ENCODE results near the gene PTK6. TPM values are rescaled to one million over a fixed set of nuclear protein-coding genes. Genes with fewer than 3 reads are reported as not detected.
A peak's percentile ranks its signal among the peaks of the same experiment; 100 is the strongest.

PTK6 gene
- total and polyA plus RNA-seq, 2 of the 13 experiments (the other 11 are each of a cell fraction or from before 2014, with no cell fraction given) = 0.08 TPM; not detected in 1

GRCh38 chr20:63557481-63557891 lies 20.3 kb upstream of the PTK6 start (continued):
- TF ChIP-seq ZNF34 (CRISPR knock-in tag; IDR thresholded peaks at IDR 0.05; ENCODE audit: borderline replicate concordance) (0 out of 2 replicates have a peak, but pooled peaks have one; percentile 42), REPIN1 (CRISPR knock-in tag; IDR thresholded peaks at IDR 0.05; ENCODE audit: borderline replicate concordance, low read depth) (peak; percentile 29; the same call in 1 of the 2 replicates), ZBTB34 (CRISPR knock-in tag; IDR thresholded peaks at IDR 0.05) (peak; percentile 85; the same call in 1 of the 2 replicates), ZNF552 (CRISPR knock-in tag; IDR thresholded peaks at IDR 0.05; ENCODE audit: borderline replicate concordance) (no peak), TCF7 (IDR thresholded peaks at IDR 0.05; ENCODE audit: low read depth) (no peak), AGO1 (IDR thresholded peaks at IDR 0.05; ENCODE audit: low read depth, low read length, poor library complexity, severe bottlenecking) (no peak), SUZ12 (IDR thresholded peaks at IDR 0.05; ENCODE audit: low read depth, low read length) (no peak), XBP1 (CRISPR knock-in tag; IDR thresholded peaks at IDR 0.05) (no peak), PBX2 (CRISPR knock-in tag; IDR thresholded peaks at IDR 0.05) (no peak), ZNF747 (CRISPR knock-in tag; IDR thresholded peaks at IDR 0.05; ENCODE audit: borderline replicate concordance) (no peak), ZNF83 (CRISPR knock-in tag; IDR thresholded peaks at IDR 0.05; ENCODE audit: borderline replicate concordance) (no peak), ZBTB21 (CRISPR knock-in tag; IDR thresholded peaks at IDR 0.05) (no peak), KDM5A (IDR thresholded peaks at IDR 0.05; ENCODE audit: borderline replicate concordance, low read length) (no peak), ZNF761 (CRISPR knock-in tag; conservative IDR thresholded peaks at IDR 0.05) (no peak; the same call in 1 of the 2 replicates), REXO4 (CRISPR knock-in tag; IDR thresholded peaks at IDR 0.05; ENCODE audit: borderline replicate concordance) (no peak), ZNF580 (CRISPR knock-in tag; IDR thresholded peaks at IDR 0.05; ENCODE audit: borderline replicate concordance, low read depth) (no peak), ZNF546 (CRISPR knock-in tag; conservative IDR thresholded peaks at IDR 0.05) (no peak), MZF1 (CRISPR knock-in tag; IDR thresholded peaks at IDR 0.05; ENCODE audit: borderline replicate concordance) (no peak), ZNF367 (CRISPR knock-in tag; IDR thresholded peaks at IDR 0.05; ENCODE audit: borderline replicate concordance) (no peak), GFI1 (CRISPR knock-in tag; IDR thresholded peaks at IDR 0.05; ENCODE audit: borderline replicate concordance) (no peak), ZFP41 (CRISPR knock-in tag; IDR thresholded peaks at IDR 0.05; ENCODE audit: borderline replicate concordance) (no peak), ZNF556 (CRISPR knock-in tag; IDR thresholded peaks at IDR 0.05; ENCODE audit: borderline replicate concordance) (peak; percentile 57; the same call in 1 of the 2 replicates)
- TF ChIP-seq, protein P1, sequence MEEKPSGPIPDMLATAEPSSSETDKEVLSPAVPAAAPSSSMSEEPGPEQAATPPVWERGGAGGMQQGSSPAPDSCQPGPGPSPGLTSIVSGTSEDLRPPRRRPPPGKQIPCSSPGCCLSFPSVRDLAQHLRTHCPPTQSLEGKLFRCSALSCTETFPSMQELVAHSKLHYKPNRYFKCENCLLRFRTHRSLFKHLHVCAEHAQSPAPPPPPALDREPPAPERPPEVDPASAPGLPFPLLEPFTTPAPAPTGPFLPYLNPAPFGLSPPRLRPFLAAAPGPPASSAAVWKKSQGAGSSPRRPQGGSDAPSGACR (CRISPR knock-in tag; IDR thresholded peaks at IDR 0.05) = 0 out of 2 replicates have a peak, but pooled peaks have one; percentile 38
- TF ChIP-seq, protein P2, sequence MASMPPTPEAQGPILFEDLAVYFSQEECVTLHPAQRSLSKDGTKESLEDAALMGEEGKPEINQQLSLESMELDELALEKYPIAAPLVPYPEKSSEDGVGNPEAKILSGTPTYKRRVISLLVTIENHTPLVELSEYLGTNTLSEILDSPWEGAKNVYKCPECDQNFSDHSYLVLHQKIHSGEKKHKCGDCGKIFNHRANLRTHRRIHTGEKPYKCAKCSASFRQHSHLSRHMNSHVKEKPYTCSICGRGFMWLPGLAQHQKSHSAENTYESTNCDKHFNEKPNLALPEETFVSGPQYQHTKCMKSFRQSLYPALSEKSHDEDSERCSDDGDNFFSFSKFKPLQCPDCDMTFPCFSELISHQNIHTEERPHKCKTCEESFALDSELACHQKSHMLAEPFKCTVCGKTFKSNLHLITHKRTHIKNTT (CRISPR knock-in tag; IDR thresholded peaks at IDR 0.05) = no peak

Data from HepG2 (cell line).